ENCODE results near the gene LOX. TPM values are rescaled to one million over a fixed set of nuclear protein-coding genes. Genes with fewer than 3 reads are reported as not detected.

LOX gene
- total RNA-seq, 2 experiments from 2014 or later = not detected

DNA sequence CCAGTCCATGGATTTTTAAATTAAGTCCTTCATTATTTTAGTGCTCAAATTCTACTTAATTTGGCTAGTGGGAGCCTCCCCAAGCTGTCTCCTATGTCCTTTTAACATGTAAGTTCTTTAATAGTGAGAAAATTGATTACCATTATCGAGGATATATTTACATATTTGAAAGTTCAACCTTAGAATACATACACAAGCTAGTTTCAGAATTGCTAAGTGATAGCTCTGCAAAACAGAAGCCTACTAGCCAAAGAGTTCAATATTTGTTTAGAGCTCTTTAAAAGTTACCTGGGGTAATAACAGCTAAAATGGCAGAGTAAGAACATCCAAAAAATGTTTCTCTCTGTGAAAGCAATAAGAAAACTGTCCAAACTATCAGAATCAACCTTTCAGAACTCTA lies 48.2 kb downstream of the LOX start:
- no peaks in the 10 kb centered on the region for H3K27me3 Mint-ChIP-seq
- H3K36me3 Mint-ChIP-seq (ENCODE audit: low read depth) = peaks cover 40% of the 10 kb centered on the region
- TF ChIP-seq, protein P1, sequence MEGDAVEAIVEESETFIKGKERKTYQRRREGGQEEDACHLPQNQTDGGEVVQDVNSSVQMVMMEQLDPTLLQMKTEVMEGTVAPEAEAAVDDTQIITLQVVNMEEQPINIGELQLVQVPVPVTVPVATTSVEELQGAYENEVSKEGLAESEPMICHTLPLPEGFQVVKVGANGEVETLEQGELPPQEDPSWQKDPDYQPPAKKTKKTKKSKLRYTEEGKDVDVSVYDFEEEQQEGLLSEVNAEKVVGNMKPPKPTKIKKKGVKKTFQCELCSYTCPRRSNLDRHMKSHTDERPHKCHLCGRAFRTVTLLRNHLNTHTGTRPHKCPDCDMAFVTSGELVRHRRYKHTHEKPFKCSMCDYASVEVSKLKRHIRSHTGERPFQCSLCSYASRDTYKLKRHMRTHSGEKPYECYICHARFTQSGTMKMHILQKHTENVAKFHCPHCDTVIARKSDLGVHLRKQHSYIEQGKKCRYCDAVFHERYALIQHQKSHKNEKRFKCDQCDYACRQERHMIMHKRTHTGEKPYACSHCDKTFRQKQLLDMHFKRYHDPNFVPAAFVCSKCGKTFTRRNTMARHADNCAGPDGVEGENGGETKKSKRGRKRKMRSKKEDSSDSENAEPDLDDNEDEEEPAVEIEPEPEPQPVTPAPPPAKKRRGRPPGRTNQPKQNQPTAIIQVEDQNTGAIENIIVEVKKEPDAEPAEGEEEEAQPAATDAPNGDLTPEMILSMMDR (IDR thresholded peaks at IDR 0.05) = no peak
- intact Hi-C loops (cut with micrococcal nuclease) = no loop called here
- DNase-seq (no peak), ATAC-seq (no peak)
- no peak overlapping the region for H3K4me3 Mint-ChIP-seq
- H3K9me3 Mint-ChIP-seq = no peaks in the 10 kb centered on the region
- no peak overlapping the region for H3K27ac Mint-ChIP-seq
- ChIA-PET CTCF (no interaction called here), POLR2A (no interaction called here)
- no peaks in the 10 kb centered on the region for H3K4me1 Mint-ChIP-seq (ENCODE audit: low read depth)

DNA sequence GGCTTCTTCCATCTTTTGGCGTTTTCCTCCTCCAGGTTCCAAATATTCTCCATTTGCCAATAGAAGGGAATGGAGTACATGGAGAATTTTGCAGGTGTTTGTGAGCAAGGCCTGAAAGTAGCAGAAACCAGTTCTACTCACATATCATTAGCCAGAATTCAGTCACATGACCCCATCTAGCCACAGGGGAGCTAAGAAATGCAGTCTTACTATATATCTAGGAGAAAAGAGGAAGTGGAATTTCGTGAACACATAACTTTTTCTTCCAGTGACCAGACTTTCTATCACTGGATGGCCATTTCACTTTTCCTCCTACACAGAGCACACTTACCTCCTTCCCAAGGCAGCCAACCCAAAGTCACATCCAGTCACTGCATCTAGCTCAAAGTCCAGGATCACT lies 55.1 kb downstream of the LOX start:
- Mint-ChIP-seq H3K36me3 (ENCODE audit: low read depth) (peaks cover 51% of the 10 kb centered on the region), H3K4me1 (ENCODE audit: low read depth) (peaks cover 13% of the 10 kb centered on the region), H3K27ac (no peak overlapping the region), H3K27me3 (no peaks in the 10 kb centered on the region), H3K4me3 (no peak overlapping the region), H3K9me3 (peaks cover 3% of the 10 kb centered on the region)
- CTCF ChIA-PET = no interaction called here
- intact Hi-C loops (cut with micrococcal nuclease) = no loop called here
- TF ChIP-seq, protein P1 (IDR thresholded peaks at IDR 0.05) = no peak
- POLR2A ChIA-PET = interaction anchor here (0.6 kb wide), 1 partner anchor 62 kb away, joined by 3 read pairs; no protein-coding TSS in a partner anchor
- ATAC-seq (no peak), DNase-seq (no peak)

- intact Hi-C loops (cut with micrococcal nuclease) = no loop called here
- TF ChIP-seq, protein P1 (IDR thresholded peaks at IDR 0.05) = no peak
- peak; percentile 65 for ATAC-seq
- POLR2A ChIA-PET = interaction anchor here (0.7 kb wide), 1 partner anchor 57 kb away, joined by 3 read pairs; no protein-coding TSS in a partner anchor
- peaks cover 47% of the 10 kb centered on the region for H3K36me3 Mint-ChIP-seq (ENCODE audit: low read depth)
- H3K4me3 Mint-ChIP-seq = no peak overlapping the region
- DNase-seq = no peak
- no peaks in the 10 kb centered on the region for H3K27me3 Mint-ChIP-seq
- H3K27ac Mint-ChIP-seq = peak overlapping the region; percentile 13
- H3K9me3 Mint-ChIP-seq = peaks cover 3% of the 10 kb centered on the region
- CTCF ChIA-PET = no interaction called here
- H3K4me1 Mint-ChIP-seq (ENCODE audit: low read depth) = peaks cover 14% of the 10 kb centered on the region
These were observed 58.0 kb downstream of the LOX start for GRCh38 chr5:122019919-122020590.

GRCh38 chr5:122015471-122015870 lies 62.6 kb downstream of the LOX start:
- H3K4me1 Mint-ChIP-seq (ENCODE audit: low read depth) = peaks cover 18% of the 10 kb centered on the region
- H3K27me3 Mint-ChIP-seq = no peaks in the 10 kb centered on the region

More at GRCh38 chr5:122015471-122015870, 62.6 kb downstream of the LOX start:
- ChIA-PET CTCF (no interaction called here), POLR2A (no interaction called here)
- no peak overlapping the region for H3K27ac Mint-ChIP-seq
- intact Hi-C loops (cut with micrococcal nuclease) = no loop called here
- peaks cover 13% of the 10 kb centered on the region for H3K36me3 Mint-ChIP-seq (ENCODE audit: low read depth)
- TF ChIP-seq, protein P1 (IDR thresholded peaks at IDR 0.05) = no peak
- H3K4me3 Mint-ChIP-seq = no peak overlapping the region
- no peaks in the 10 kb centered on the region for H3K9me3 Mint-ChIP-seq
- DNase-seq (no peak), ATAC-seq (no peak)

Data from activated CD8-positive, alpha-beta T cell treated with anti-CD3 and anti-CD28 coated beads for 36 hours (primary cell).